Femur (tissue), 1 donor: ENCODE data around the gene CREG1.
"Not testable (repeated sequence)": the region's sequence is repeated elsewhere in the genome, so short reads cannot be mapped to it uniquely, and the experiment has no call there.

Experiments used
- DNase-seq: peaks from one replicate; pipeline ENCODE4 v3.0.0-alpha.2; 2017

The CREG1 gene

GRCh38 chr1:167553136-167554027 is at the start of gene CREG1:
TSS of gene CREG1 (minus strand) at chr1:167553762.
- peak; percentile 95 for DNase-seq

DNA sequence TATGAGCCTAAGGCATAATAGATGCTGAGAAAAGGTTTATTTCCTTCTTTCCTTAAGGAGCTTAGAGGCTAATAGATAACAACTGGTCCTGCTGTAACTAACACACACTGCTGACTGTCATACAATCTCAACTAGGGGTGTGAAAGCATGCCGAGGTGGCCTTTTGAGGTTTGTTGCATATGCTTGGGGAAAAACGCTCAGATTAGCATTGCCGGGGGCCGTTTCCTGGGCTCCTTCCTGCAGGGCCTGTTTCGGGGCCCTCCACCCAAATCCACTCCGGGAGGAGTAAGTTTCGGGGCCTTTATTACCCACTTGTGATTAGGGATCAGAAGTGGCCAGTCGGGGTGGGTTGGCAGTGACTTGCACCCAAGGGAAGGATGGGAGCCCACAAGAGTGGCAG is 49.3 kb upstream of the CREG1 start:
- DNase-seq: no peak

- peak; percentile 67 for DNase-seq
Observed at GRCh38 chr1:167601442-167602383, 48.2 kb upstream of the CREG1 start.

GRCh38 chr1:167599957-167600581 is 46.5 kb upstream of the CREG1 start:
- peak; percentile 35 for DNase-seq

GRCh38 chr1:167594822-167595221 is 41.3 kb upstream of the CREG1 start:
- DNase-seq: no peak

- DNase-seq: no peak
Observed at GRCh38 chr1:167593860-167594259, 40.3 kb upstream of the CREG1 start.

GRCh38 chr1:167592475-167592874 is 38.9 kb upstream of the CREG1 start:
- DNase-seq: no peak

- no peak for DNase-seq
Observed at GRCh38 chr1:167588361-167588760, 34.8 kb upstream of the CREG1 start.

GRCh38 chr1:167587872-167588271 is 34.3 kb upstream of the CREG1 start:
- DNase-seq: no peak

DNA sequence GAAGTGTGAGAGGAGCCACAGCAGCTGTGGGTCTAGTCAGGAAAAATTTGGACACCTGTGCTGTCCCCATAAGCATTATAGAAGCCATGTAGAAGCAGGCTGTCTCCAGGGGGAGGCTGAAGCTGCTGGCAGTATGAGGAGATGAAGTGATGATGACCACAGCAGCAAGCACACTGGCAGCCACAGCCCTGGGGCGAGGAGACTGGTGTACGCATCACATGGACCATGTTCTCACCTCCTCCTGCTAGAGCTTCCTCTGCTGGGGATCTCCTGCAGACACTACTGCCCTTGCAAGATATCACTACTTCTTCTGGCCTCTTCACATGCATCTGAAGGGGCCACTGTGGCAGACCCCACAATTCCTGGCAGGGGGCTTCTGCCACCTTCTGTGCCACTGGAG is 33.8 kb upstream of the CREG1 start:
- no peak for DNase-seq

DNA sequence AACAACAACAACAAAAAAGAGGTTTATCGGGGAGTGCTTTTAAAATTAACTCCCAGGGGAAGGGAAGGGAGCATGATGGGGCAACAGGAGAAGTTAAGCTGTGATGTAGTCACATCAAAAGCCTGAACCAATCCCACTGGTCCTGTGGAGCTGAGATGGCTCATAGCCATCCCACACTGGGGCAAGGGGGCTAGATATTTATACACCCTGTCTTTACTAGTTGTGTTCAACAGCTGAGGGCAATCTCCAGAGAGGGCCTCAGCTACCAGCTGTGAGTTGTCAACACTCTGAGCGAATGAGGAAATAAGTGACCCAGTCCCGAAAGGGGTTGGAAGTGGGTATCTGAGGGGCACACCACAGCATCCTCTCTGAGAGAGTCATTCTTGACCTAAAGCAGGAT is 31.0 kb upstream of the CREG1 start:
- DNase-seq: no peak

GRCh38 chr1:167582722-167583121 is 29.2 kb upstream of the CREG1 start:
- no peak for DNase-seq

- no peak for DNase-seq
Observed at GRCh38 chr1:167582064-167582463, 28.5 kb upstream of the CREG1 start.

DNA sequence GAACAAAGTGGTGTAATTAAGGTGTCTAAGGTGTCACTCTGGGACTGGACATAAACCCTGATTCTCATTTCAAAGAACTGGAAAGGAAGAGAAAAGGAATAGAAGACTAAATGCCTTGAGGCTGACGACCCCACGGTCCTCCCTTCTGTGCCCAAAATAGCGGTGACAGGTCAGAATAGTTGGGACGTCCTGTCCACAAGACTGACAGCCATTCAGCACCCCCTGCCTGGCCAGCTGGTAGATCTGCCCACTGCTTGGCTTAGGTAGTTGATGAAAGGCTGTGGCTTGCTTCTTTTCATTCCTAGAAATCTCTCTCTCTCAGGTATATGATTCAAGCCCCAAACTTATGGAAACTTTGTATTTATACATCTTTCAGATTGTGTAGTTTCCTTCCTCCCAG is 26.4 kb upstream of the CREG1 start:
- DNase-seq: no peak

- DNase-seq: no peak
Observed at GRCh38 chr1:167578939-167579521, 25.5 kb upstream of the CREG1 start.

DNA sequence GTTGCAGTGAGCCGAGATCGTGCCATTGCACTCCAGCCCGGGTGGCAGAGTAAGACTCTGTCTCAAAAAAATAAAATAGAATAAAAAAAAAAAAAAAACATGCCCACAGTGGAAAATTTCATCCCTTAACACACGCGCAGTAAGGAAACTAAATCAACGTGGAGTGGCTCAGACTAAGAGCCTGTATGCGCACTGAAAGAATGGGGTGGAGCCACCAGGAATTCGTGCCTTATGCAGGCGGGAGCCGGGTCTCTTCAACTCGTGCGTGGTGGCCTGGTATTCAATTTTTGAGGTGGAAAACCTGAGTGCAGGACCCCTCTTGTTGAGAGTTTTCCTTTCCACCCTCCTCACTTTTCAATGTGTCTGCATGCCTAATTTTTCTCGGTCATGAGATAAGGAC is 22.1 kb upstream of the CREG1 start:
- no peak for DNase-seq

GRCh38 chr1:167573035-167573434 is 19.5 kb upstream of the CREG1 start:
- no peak for DNase-seq

GRCh38 chr1:167570712-167571111 is 17.1 kb upstream of the CREG1 start:
- not testable (repeated sequence) for DNase-seq

DNA sequence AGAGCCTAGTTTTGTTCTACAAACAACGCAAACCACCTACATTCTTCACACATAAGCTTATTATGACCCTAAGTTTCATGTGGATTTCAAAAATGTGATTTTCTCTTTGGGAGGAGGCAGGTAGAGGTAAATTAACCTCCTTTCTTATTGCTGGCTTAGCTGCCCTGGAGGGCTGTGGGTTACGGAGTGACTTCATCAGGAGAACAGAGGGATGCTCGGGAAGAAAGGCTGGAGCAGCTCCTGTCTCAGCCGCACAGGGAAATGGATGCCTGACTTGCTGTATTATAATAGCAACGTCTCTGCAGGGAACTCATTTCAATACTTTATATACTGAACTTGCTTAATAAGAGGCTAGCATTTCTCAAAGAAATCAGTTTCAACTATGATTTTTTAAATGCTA is 14.1 kb upstream of the CREG1 start:
- no peak for DNase-seq

- no peak for DNase-seq
Observed at GRCh38 chr1:167566766-167567165, 13.2 kb upstream of the CREG1 start.

DNA sequence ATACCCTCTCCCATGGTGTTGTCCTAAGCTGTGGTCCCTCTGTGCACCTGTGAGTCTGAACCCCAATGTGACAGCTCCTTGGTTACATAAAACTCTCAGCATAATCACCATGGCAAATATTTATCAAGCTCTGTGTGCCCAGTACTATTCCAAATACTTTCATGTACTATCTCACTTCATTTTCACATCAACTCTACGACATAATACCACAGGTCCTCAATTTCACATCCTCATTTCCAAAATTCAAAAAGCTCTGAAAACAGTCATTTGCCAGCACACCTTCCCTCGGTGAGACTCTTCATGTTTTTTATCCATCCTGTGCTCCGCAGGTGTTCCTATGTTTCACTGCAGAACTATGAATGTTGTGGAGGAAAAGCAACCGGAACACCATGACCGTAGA is 12.4 kb upstream of the CREG1 start:
- DNase-seq: no peak

- no peak for DNase-seq
Observed at GRCh38 chr1:167564612-167565270, 11.2 kb upstream of the CREG1 start.
